SK-N-SH (cell line): ENCODE results near the gene ORC3. TPM values are rescaled to one million over a fixed set of nuclear protein-coding genes. Genes with fewer than 3 reads are reported as not detected.

ENCODE experiments used
- CTCF ChIA-PET: fragments of 300-600, 350-600 bp; formaldehyde crosslinking; extraction: SDS; loops from one replicate; lab custom pipeline; 2021; lab: Yijun Ruan, JAX
- POLR2A ChIA-PET: fragments of 350-600 bp; sonication (Branson Sonifier 250); formaldehyde crosslinking; extraction: SDS; loops from one replicate; lab custom pipeline; 2020; ENCODE audit warnings: antibody characterized with exemption, inconsistent platforms; lab: Yijun Ruan, JAX
- DNase-seq: peaks from one replicate; pipeline ENCODE4 v3.0.0; 2012
- H2AFZ ChIP-seq: fragments of 200-600 bp; sonication (generic); 2 replicates; pipeline ENCODE4 v1.8.1; 2016; ENCODE audit warnings: antibody characterized with exemption, mild to moderate bottlenecking, low read depth
- H3F3A ChIP-seq: fragments of 200-600 bp; sonication (generic); replicated peaks from 2 replicates; pipeline ENCODE3; 2016; ENCODE audit warnings: antibody characterized with exemption, mild to moderate bottlenecking; ENCODE audit not compliant: insufficient read depth
- H3K27ac ChIP-seq, 2 experiments: fragments of 200-500 bp in 1 of 2; fragments of 200-600 bp in 1 of 2; sonication (Bioruptor generic) in 1 of 2; sonication (generic), shearing (Covaris generic) in 1 of 2; 2 replicates each; pipeline versions ENCODE4 v1.5.1 to v1.6.1; 2014 to 2016; ENCODE audit warnings: low read depth in 2 of 2, inconsistent platforms in 1 of 2, low read length in 1 of 2, mild to moderate bottlenecking in 1 of 2, mixed read lengths in 1 of 2
- H3K27me3 ChIP-seq: fragments of 200-600 bp; sonication (generic), shearing (Covaris generic); 2 replicates; pipeline ENCODE4 v1.6.1; 2016; ENCODE audit warnings: mixed run types; ENCODE audit not compliant: insufficient read depth
- H3K36me3 ChIP-seq, 2 experiments: fragments of 200-500 bp in 1 of 2; fragments of 200-600 bp in 1 of 2; sonication (Bioruptor generic) in 1 of 2; sonication (generic) in 1 of 2; replicated peaks in 1 of 2; 2 replicates each; pipeline versions ENCODE3 to v1.5.1; 2014 to 2016; ENCODE audit warnings: low read length in 1 of 2, mild to moderate bottlenecking in 1 of 2; ENCODE audit not compliant: insufficient read depth in 2 of 2, control insufficient read depth in 1 of 2
- H3K4me1 ChIP-seq, 2 experiments: fragments of 200-500 bp in 1 of 2; fragments of 200-600 bp in 1 of 2; sonication (Bioruptor generic) in 1 of 2; sonication (generic), shearing (Covaris generic) in 1 of 2; 2 replicates each; pipeline versions ENCODE4 v1.5.1 to v1.6.1; 2014 to 2016; ENCODE audit warnings: low read depth in 1 of 2, low read length in 1 of 2, mixed run types in 1 of 2; ENCODE audit not compliant: insufficient read depth in 2 of 2, control insufficient read depth in 1 of 2
- H3K4me2 ChIP-seq: fragments of 200-600 bp; sonication (generic), shearing (Covaris generic); 2 replicates; pipeline ENCODE4 v1.6.1; 2017; ENCODE audit warnings: mixed run types
- H3K4me3 ChIP-seq, 2 experiments: fragments of 200-500 bp in 1 of 2; fragments of 200-600 bp in 1 of 2; sonication (Bioruptor generic) in 1 of 2; sonication (generic), shearing (Covaris generic) in 1 of 2; 2 replicates each; pipeline versions ENCODE4 v1.5.1 to v1.8.1; 2014 to 2016; ENCODE audit warnings: low read depth in 2 of 2, inconsistent platforms in 1 of 2, low read length in 1 of 2, mild to moderate bottlenecking in 1 of 2, mixed read lengths in 1 of 2, moderate library complexity in 1 of 2
- H3K79me2 ChIP-seq: fragments of 200-600 bp; sonication (generic); 2 replicates; pipeline ENCODE4 v1.8.1; 2017; ENCODE audit warnings: mild to moderate bottlenecking; ENCODE audit not compliant: insufficient read depth
- H3K9ac ChIP-seq: fragments of 200-600 bp; sonication (generic); 2 replicates; pipeline ENCODE4 v1.6.1; 2017; ENCODE audit warnings: mixed run types
- H3K9me2 ChIP-seq: fragments of 200-600 bp; sonication (generic); 2 replicates; pipeline ENCODE4 v1.6.1; 2017; ENCODE audit warnings: mixed run types
- H3K9me3 ChIP-seq: fragments of 200-600 bp; sonication (generic); 2 replicates; pipeline ENCODE4 v1.6.1; 2017; ENCODE audit warnings: mixed run types, mild to moderate bottlenecking, moderate library complexity
- H4K20me1 ChIP-seq: fragments of 200-600 bp; sonication (generic); 2 replicates; pipeline ENCODE4 v1.6.1; 2017; ENCODE audit warnings: mild to moderate bottlenecking, mixed run types; ENCODE audit not compliant: insufficient read depth
- FOXJ3 ChIP-seq: sonication (generic); formaldehyde crosslinking; IDR thresholded peaks from 2 replicates; pipeline ENCODE4 v1.5.1; 2020; ENCODE audit warnings: mild to moderate bottlenecking, missing genetic modification reagents
- GABPA ChIP-seq: IDR thresholded peaks from 2 replicates; pipeline ENCODE4 v1.4.0; 2012; ENCODE audit warnings: low read depth, mild to moderate bottlenecking
- JUND ChIP-seq: IDR thresholded peaks from 2 replicates; pipeline ENCODE4 v1.4.0; 2012
- NRF1 ChIP-seq: IDR thresholded peaks from 2 replicates; pipeline ENCODE4 v1.6.1; 2012; ENCODE audit warnings: low read depth, mild to moderate bottlenecking, low read length
- POLR2AphosphoS5 ChIP-seq: IDR thresholded peaks from 2 replicates; pipeline ENCODE4 v1.6.1; 2012; ENCODE audit warnings: low read depth, low read length
- RAD21 ChIP-seq: IDR thresholded peaks from 2 replicates; pipeline ENCODE4 v1.6.1; 2012; ENCODE audit warnings: mild to moderate bottlenecking, low read length
- RXRA ChIP-seq: IDR thresholded peaks from 2 replicates; pipeline ENCODE4 v1.4.0; 2012; ENCODE audit warnings: low read depth, mild to moderate bottlenecking, borderline replicate concordance
- SMC3 ChIP-seq: IDR thresholded peaks from 2 replicates; pipeline ENCODE4 v1.6.1; 2012; ENCODE audit warnings: low read depth, low read length, improper control_type of control experiment
- TEAD4 ChIP-seq: IDR thresholded peaks from 2 replicates; pipeline ENCODE4 v1.4.0; 2012; ENCODE audit warnings: mild to moderate bottlenecking, borderline replicate concordance; ENCODE audit not compliant: insufficient read depth
- WGBS: methylation state at CpG from one replicate; pipeline ENCODE4 v1.1.6; 2017; ENCODE audit warnings: low lambda C conversion rate; 5-methylcytosine and 5-hydroxymethylcytosine counted together
- polyA plus RNA-seq, 3 experiments: library from polyadenylated mRNA; depleted of rRNA; stranded (reverse); fragments of >200 nt; gene quantifications; 2 replicates each; pipeline ENCODE4 v1.2.3, GENCODE V29; 2012
- TF ChIP-seq, protein P1 (sequence below): IDR thresholded peaks from 2 replicates; pipeline ENCODE4 v1.6.1; 2012; ENCODE audit warnings: mild to moderate bottlenecking, low read depth, low read length, moderate library complexity
- TF ChIP-seq, protein P2 (sequence below): fragments of 200-600 bp; sonication (generic); IDR thresholded peaks from 2 replicates; pipeline ENCODE4 v1.6.1; 2017; ENCODE audit warnings: antibody characterized with exemption, mild to moderate bottlenecking, moderate library complexity
- TF ChIP-seq, protein P3 (sequence below): IDR thresholded peaks from 2 replicates; pipeline ENCODE4 v1.4.0; 2012; ENCODE audit warnings: low read depth
- TF ChIP-seq, protein P4 (sequence below): IDR thresholded peaks from 2 replicates; pipeline ENCODE4 v1.4.0; 2012; ENCODE audit warnings: low read depth, borderline replicate concordance

The ORC3 gene
- polyA plus RNA-seq, 1 of the 3 experiments (the other 2 are of a cell fraction): 13.3 TPM

DNA sequence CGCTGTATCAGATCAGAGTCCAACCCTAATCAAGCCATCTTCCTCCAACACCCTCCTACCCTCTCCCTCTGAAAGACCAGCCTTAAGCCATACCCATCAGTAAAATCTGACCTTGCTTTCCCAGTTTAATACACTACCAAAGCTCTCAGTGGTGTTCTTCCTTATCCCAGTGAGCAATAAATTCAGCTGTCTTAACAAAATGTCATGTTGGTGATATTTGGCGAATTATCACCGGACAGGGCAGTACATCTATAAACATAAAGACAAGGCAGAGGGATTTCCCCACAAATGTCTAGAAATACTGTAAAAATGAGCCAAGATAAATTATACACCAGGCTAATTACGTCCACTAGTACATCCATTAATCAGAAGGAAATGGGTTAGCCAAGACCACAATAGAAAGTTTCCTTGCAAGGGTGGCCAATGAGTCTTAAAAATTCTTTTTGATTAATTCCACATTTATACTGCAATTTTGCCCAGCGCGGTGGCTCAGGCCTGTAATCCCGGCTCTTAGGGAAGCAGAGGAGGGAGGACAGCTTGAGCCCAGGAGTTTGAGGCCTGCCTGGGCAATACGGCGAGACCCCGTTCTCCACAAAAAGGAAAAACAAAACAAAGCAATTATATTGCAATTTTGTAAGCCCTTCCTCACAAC lies 1.1 kb upstream of the ORC3 start (continued):
- TF ChIP-seq, protein P1, sequence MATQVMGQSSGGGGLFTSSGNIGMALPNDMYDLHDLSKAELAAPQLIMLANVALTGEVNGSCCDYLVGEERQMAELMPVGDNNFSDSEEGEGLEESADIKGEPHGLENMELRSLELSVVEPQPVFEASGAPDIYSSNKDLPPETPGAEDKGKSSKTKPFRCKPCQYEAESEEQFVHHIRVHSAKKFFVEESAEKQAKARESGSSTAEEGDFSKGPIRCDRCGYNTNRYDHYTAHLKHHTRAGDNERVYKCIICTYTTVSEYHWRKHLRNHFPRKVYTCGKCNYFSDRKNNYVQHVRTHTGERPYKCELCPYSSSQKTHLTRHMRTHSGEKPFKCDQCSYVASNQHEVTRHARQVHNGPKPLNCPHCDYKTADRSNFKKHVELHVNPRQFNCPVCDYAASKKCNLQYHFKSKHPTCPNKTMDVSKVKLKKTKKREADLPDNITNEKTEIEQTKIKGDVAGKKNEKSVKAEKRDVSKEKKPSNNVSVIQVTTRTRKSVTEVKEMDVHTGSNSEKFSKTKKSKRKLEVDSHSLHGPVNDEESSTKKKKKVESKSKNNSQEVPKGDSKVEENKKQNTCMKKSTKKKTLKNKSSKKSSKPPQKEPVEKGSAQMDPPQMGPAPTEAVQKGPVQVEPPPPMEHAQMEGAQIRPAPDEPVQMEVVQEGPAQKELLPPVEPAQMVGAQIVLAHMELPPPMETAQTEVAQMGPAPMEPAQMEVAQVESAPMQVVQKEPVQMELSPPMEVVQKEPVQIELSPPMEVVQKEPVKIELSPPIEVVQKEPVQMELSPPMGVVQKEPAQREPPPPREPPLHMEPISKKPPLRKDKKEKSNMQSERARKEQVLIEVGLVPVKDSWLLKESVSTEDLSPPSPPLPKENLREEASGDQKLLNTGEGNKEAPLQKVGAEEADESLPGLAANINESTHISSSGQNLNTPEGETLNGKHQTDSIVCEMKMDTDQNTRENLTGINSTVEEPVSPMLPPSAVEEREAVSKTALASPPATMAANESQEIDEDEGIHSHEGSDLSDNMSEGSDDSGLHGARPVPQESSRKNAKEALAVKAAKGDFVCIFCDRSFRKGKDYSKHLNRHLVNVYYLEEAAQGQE: no peak
- TF ChIP-seq, protein P2, sequence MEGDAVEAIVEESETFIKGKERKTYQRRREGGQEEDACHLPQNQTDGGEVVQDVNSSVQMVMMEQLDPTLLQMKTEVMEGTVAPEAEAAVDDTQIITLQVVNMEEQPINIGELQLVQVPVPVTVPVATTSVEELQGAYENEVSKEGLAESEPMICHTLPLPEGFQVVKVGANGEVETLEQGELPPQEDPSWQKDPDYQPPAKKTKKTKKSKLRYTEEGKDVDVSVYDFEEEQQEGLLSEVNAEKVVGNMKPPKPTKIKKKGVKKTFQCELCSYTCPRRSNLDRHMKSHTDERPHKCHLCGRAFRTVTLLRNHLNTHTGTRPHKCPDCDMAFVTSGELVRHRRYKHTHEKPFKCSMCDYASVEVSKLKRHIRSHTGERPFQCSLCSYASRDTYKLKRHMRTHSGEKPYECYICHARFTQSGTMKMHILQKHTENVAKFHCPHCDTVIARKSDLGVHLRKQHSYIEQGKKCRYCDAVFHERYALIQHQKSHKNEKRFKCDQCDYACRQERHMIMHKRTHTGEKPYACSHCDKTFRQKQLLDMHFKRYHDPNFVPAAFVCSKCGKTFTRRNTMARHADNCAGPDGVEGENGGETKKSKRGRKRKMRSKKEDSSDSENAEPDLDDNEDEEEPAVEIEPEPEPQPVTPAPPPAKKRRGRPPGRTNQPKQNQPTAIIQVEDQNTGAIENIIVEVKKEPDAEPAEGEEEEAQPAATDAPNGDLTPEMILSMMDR: no peak
- TF ChIP-seq GABPA: no peak
- TF ChIP-seq NRF1: no peak
- TF ChIP-seq TEAD4: no peak

DNA sequence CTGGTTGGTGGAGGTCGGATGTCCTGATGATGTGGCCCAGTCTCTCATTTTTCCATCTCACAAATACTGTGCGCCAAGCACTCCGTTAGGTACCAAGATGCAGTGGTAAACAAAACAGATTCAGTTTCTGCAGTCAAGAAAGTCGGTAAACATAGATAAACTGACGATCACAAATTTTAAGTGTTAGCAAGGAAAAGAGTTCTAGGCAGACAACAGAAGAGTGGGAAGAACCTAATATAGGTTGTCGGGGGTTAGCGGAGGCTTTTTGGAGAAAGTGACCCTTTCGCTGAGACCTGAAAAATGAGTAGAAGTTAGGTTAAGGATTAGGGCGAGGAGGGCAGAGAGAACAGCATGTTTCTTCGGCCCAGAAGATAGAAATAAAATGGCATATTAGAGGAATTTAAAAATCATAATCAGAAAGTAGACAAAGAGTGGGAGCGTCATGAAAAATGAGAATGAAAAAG lies 514 bp downstream of the ORC3 start:
- Histone ChIP-seq H3K9ac (peak overlapping the region; percentile 88), H3F3A (no peaks in the 10 kb centered on the region), H3K9me3 (no peaks in the 10 kb centered on the region), H4K20me1 (peaks cover 15% of the 10 kb centered on the region), H3K36me3 (peaks cover 15 to 20% of the 10 kb centered on the region in 2 experiments), H3K4me3 (peak overlapping the region; percentile 60 to 90), H3K27me3 (no peaks in the 10 kb centered on the region), H2AFZ (peak overlapping the region; percentile 88), H3K79me2 (peaks cover 93% of the 10 kb centered on the region), H3K9me2 (no peaks in the 10 kb centered on the region), H3K27ac (peak overlapping the region; percentile 40 to 51; a peak in 2 of 4 replicates), H3K4me1 (peaks cover 4 to 9% of the 10 kb centered on the region in 2 experiments; a peak in 3 of 4 replicates), H3K4me2 (peak overlapping the region; percentile 78)
- no peak for DNase-seq
- ChIA-PET CTCF (no interaction called here), POLR2A (no interaction called here)
- 2% methylated on average over 11 of the region's 11 CpGs for WGBS
- TF ChIP-seq TEAD4 (no peak), RAD21 (no peak), JUND (no peak), RXRA (no peak), FOXJ3 (CRISPR knock-in tag) (no peak), SMC3 (no peak), POLR2AphosphoS5 (no peak)
- TF ChIP-seq, protein P3, sequence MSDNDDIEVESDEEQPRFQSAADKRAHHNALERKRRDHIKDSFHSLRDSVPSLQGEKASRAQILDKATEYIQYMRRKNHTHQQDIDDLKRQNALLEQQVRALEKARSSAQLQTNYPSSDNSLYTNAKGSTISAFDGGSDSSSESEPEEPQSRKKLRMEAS: no peak
- TF ChIP-seq, protein P4, sequence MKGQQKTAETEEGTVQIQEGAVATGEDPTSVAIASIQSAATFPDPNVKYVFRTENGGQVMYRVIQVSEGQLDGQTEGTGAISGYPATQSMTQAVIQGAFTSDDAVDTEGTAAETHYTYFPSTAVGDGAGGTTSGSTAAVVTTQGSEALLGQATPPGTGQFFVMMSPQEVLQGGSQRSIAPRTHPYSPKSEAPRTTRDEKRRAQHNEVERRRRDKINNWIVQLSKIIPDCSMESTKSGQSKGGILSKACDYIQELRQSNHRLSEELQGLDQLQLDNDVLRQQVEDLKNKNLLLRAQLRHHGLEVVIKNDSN: no peak
